ENCODE measurements around the gene OPALIN.

Gene OPALIN

DNA sequence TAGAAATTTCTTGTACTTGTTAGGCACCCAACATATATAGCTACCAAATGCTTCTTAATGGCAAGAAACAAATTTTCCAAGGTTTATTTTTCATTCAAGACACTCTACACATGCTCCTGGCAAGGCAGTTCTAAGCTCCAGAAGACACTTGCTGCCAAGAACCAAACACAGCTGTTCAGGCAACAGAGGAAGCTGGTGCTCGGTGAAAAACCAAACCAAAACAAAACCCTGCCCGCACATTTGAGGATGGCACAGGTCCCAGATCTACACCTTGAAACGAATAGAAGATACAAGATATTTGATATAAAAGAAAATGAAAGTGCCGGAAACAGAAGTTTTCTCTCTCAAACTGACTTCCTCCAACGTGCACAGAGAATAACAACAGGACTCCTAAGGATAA, 59.4 kb downstream of the OPALIN start:
- DNase-seq (ENCODE audit: low read depth in 2 of 2) = no peak

DNA sequence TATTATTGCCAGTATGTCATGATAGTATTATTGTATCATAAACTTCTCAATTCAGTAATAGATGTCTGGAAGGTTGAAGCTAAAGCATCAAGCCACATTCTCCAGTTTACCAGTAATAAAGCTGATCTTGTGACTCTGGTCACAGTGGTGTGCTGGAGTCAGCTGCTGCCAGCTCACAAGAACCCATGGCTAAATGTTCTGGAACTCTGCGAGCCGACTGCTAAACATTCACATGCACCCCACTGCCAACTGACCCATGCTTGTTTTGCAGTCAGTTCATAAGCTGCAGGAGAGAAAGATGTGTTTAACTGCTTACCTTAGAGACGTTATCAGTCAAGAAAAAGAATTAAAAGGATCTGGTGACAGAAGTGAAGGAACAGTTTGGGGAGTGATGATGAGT, 60.4 kb downstream of the OPALIN start:
- DNase-seq (ENCODE audit: low read depth in 2 of 2) = no peak

- no peak for DNase-seq (ENCODE audit: low read depth in 2 of 2)
These were observed 61.3 kb downstream of the OPALIN start for GRCh38 chr10:96297486-96297885.

DNA sequence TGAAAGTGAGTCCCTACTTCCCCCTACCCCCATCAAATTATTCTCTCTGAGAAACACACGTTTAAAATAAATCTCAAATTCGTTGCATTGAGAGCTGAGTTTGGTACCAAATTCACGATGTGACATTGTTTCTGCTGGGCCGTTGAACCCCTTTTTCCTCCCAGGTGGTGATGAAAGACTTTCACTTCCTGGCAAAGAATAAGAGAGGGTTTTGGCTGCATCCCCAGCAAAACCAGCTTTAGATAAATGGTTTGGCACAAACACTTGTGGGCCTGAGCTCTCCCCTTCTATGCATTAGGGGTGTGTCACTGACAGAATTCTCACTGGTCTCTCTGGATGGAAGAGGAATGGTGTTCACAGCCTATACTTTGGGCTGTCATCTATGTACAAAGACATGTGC, 63.3 kb downstream of the OPALIN start:
- DNase-seq (ENCODE audit: low read depth in 2 of 2) = no peak
